ENCODE results near the gene CD247.
A peak's percentile ranks its signal among the peaks of the same experiment; 100 is the strongest.

The CD247 gene

DNA sequence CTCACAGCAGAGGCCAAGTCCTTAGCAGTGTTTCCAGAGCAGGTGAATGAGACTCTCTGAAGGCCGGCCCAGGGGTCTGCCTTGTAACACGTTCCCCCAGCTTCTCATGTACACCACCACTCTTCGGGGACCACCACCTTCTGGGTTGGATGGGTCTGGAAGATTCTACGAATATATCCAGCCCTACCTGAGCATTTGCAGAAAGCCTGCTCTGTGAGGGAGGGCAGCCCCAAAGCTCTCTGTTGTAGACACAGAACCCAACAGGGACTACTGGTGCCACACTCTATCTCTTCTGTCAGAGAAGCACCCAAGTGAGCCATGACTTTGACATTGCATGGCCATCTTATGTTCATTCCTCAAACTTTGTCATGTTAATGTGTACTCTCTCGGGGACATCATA is 61.8 kb downstream of the CD247 start:
- H3K9me3 ChIP-seq (ENCODE audit: insufficient read depth, low read depth, low read length): no peaks in the 10 kb centered on the region
- no peak overlapping the region for H3K4me3 ChIP-seq (ENCODE audit: low read length)
- peaks cover 54% of the 10 kb centered on the region for H3K27me3 ChIP-seq (ENCODE audit: insufficient read depth, low read length)
- H3K27ac ChIP-seq (ENCODE audit: low read depth, low read length): no peak overlapping the region
- 88% methylated on average over 5 of the region's 5 CpGs for WGBS
- H3K4me1 ChIP-seq (ENCODE audit: insufficient read depth, low read length): peaks cover 14% of the 10 kb centered on the region
- no peak overlapping the region for H3K9ac ChIP-seq (ENCODE audit: low read depth, low read length)
- H3K36me3 ChIP-seq (ENCODE audit: insufficient read depth, low read length): no peaks in the 10 kb centered on the region

DNA sequence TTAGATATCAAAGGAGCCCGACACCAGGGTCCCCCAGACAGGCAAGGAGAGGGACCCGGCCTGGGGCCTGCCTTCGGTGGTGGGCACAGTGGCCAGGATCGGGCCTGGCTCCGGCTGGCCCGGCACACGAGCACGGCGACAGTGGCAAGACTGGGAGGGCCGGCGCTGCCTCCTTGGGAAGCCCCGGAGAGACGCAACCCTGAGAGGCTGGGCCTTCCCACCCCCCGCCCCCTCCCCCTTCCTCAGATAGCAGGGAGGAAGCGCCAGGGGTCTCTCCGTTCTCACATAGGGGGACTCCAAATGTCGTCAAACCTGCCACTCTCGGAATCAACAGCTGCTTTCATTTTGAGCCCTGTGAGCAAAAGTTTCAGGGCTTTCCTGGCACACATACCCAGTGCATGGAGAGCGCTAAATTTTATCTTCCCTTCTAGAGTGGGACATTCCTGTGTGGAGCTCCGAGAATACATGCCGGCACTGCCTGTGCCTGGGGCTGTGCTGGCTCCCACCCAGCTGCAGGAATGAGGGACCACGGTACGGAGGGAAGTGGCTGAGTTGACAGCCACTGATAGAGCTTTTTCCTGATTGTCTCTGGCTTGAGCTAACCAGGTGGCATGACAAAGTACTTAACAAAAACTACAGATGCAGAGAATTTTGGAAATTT is 62.4 kb downstream of the CD247 start:
- H3K4me3 ChIP-seq (ENCODE audit: low read length): peak overlapping the region; percentile 72
- no peaks in the 10 kb centered on the region for H3K9me3 ChIP-seq (ENCODE audit: insufficient read depth, low read depth, low read length)
- H3K4me1 ChIP-seq (ENCODE audit: insufficient read depth, low read length): peaks cover 14% of the 10 kb centered on the region
- no peak overlapping the region; the same call in 1 of the 2 replicates for H3K27ac ChIP-seq (ENCODE audit: low read depth, low read length)
- 0 out of 2 replicates have a peak overlapping the region, but pooled peaks have one; percentile 52 for H3K9ac ChIP-seq (ENCODE audit: low read depth, low read length)
- 6% methylated on average over 22 of the region's 23 CpGs for WGBS
- no peaks in the 10 kb centered on the region for H3K36me3 ChIP-seq (ENCODE audit: insufficient read depth, low read length)
- peaks cover 54% of the 10 kb centered on the region for H3K27me3 ChIP-seq (ENCODE audit: insufficient read depth, low read length)

DNA sequence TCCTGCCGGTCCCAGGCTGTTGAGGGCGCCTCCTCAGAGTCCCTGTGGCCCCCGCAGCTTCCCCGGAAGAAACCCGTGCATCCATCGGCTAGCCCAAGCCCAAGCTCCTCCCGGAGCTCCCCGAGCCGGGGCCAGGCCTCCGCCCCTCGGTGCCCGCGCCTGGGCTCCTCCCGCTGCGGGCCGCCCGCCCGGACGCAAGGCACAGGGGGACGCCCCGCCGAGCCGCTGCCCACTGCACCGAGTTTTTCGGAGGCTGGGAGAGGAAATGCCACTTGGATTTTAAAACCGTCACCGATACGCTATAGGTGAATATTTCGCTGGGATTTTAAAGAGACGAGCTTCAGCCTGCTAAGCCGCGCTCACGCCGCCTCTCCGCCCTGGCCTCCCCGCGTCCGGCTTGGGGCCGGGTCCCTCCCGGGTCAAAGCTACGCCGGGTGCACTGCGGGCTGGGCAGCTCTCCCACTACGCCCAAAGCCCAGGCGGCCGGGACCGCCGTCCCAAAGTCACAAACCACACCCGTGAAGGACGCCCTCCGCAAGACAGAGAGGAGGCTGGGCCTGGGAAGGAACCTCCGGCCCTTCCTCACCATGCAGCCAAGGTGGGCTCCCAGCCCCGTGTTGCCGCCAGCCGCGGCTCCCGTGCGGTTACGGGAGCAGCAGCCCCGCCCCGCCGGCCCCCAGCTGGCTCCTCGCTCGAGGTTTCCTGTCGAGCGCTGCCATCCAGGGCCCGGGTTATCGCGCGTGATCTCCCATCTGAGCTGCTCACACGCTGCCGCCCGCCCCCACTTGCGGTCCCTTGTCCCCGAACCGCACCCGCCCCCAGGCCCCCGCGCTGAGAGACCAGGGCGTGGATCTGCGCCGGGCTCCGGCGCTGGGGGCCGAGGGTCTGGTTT is 63.2 kb downstream of the CD247 start:
- Histone ChIP-seq H3K9ac (ENCODE audit: low read depth, low read length) (peak overlapping the region; percentile 52), H3K4me1 (ENCODE audit: insufficient read depth, low read length) (peaks cover 14% of the 10 kb centered on the region), H3K27ac (ENCODE audit: low read depth, low read length) (no peak overlapping the region), H3K4me3 (ENCODE audit: low read length) (peak overlapping the region; percentile 72), H3K9me3 (ENCODE audit: insufficient read depth, low read depth, low read length) (no peaks in the 10 kb centered on the region), H3K27me3 (ENCODE audit: insufficient read depth, low read length) (peaks cover 54% of the 10 kb centered on the region), H3K36me3 (ENCODE audit: insufficient read depth, low read length) (no peaks in the 10 kb centered on the region)
- WGBS: under 1% methylated on average over 85 of the region's 85 CpGs

DNA sequence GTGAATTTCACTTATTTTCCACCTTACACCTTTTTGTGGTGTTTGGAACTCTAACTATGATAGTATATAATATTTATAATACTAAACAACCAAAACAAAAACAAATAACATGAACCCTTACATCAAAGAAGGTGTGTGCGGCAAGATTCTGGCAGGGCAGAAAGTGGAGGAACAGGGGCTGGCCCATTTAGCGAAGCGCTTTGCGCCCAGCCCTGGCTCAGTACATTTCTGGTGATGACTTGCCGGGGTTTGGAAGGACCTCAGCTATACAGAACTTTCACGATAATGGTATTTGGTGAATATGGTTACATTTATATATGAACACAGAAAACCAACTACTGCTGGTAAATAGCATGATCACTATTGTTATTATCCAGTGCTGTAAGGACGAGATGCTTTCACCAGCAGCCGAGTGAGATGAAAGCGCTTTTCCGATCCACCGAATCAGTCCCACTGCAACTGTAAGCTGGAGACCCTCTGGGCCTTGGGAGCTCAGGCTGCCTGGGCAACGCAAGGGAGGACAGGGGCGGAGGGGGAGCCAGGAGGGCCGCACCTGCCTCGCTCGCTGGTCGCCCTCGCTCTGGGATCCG is 63.9 kb downstream of the CD247 start:
- Histone ChIP-seq H3K9me3 (ENCODE audit: insufficient read depth, low read depth, low read length) (no peaks in the 10 kb centered on the region), H3K9ac (ENCODE audit: low read depth, low read length) (peak overlapping the region; percentile 52; the same call in 1 of the 2 replicates), H3K36me3 (ENCODE audit: insufficient read depth, low read length) (no peaks in the 10 kb centered on the region), H3K4me3 (ENCODE audit: low read length) (peak overlapping the region; percentile 72), H3K27ac (ENCODE audit: low read depth, low read length) (no peak overlapping the region), H3K27me3 (ENCODE audit: insufficient read depth, low read length) (peaks cover 54% of the 10 kb centered on the region), H3K4me1 (ENCODE audit: insufficient read depth, low read length) (peaks cover 14% of the 10 kb centered on the region)
- 24% methylated on average over 18 of the region's 19 CpGs for WGBS

DNA sequence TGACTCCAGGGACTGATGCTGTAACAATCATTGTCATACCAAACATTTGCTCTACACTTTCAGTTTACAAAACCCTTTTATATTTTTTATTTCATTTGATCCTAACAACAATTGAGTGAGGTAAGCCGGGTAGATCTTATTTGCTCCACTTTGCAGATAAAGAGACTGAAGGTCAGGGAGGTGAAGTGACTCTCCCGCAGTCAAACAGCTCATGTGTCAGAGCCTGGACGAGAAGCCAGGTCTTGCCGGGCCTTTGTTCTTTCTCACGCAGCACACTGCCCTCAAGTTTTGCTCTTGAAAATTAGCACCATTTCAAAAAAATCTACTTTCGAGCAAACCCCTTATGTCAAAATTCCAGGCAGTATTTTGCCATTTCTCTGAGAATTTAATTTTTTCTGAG is 65.2 kb downstream of the CD247 start:
- no peak overlapping the region for H3K4me3 ChIP-seq (ENCODE audit: low read length)
- 72% methylated on average over 6 of the region's 6 CpGs for WGBS
- no peaks in the 10 kb centered on the region for H3K36me3 ChIP-seq (ENCODE audit: insufficient read depth, low read length)
- H3K27ac ChIP-seq (ENCODE audit: low read depth, low read length): no peak overlapping the region
- no peaks in the 10 kb centered on the region for H3K9me3 ChIP-seq (ENCODE audit: insufficient read depth, low read depth, low read length)
- no peak overlapping the region for H3K9ac ChIP-seq (ENCODE audit: low read depth, low read length)
- peaks cover 14% of the 10 kb centered on the region for H3K4me1 ChIP-seq (ENCODE audit: insufficient read depth, low read length)
- peaks cover 54% of the 10 kb centered on the region for H3K27me3 ChIP-seq (ENCODE audit: insufficient read depth, low read length)

DNA sequence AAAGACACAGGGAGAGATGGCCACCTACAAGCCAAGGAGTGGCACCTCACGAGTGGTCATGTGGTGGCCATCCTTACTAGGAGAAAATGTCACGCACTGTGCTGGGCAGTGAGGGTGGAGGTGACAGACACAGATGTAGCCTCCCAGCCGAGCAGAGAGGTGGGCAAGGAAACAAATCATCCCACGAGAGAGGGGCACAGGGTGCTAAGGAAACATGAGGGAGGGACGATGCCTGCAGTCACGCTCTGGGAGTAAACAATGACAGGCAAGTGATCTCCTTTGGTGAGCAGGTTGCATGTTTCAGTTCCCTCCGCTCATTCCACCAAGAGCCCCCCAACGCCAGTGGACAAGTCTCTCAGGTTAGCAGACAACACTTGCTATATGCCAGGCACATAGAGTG is 65.8 kb downstream of the CD247 start:
- no peak overlapping the region for H3K27ac ChIP-seq (ENCODE audit: low read depth, low read length)
- H3K36me3 ChIP-seq (ENCODE audit: insufficient read depth, low read length): no peaks in the 10 kb centered on the region
- H3K9ac ChIP-seq (ENCODE audit: low read depth, low read length): no peak overlapping the region
- H3K4me3 ChIP-seq (ENCODE audit: low read length): no peak overlapping the region
- H3K9me3 ChIP-seq (ENCODE audit: insufficient read depth, low read depth, low read length): no peaks in the 10 kb centered on the region
- H3K27me3 ChIP-seq (ENCODE audit: insufficient read depth, low read length): peaks cover 50% of the 10 kb centered on the region
- WGBS: 83% methylated on average over 8 of the region's 8 CpGs
- H3K4me1 ChIP-seq (ENCODE audit: insufficient read depth, low read length): peaks cover 13% of the 10 kb centered on the region

DNA sequence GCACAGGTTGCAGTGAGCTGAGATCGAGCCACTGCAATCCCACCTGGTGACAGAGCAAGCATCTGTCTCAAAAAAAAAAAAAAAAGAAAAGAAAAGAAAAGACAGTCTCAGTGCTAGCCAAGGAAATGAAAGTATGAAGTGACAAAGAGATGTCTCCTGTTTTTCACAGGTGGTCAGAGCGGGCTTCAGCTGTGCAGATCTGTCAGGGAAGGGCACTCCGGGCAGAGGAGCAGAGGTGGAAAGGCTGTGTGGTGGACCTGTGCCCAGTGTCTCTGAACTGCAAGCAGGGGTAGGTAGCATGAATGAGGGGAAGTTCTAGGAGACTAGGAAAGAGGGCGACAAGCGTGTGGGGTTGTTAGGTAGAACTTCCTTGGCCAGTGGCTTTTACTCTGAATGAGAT is 67.5 kb downstream of the CD247 start:
- Histone ChIP-seq H3K36me3 (ENCODE audit: insufficient read depth, low read length) (no peaks in the 10 kb centered on the region), H3K4me1 (ENCODE audit: insufficient read depth, low read length) (peaks cover 8% of the 10 kb centered on the region; the same call in 1 of the 2 replicates), H3K27ac (ENCODE audit: low read depth, low read length) (no peak overlapping the region), H3K9me3 (ENCODE audit: insufficient read depth, low read depth, low read length) (no peaks in the 10 kb centered on the region), H3K27me3 (ENCODE audit: insufficient read depth, low read length) (peaks cover 33% of the 10 kb centered on the region), H3K4me3 (ENCODE audit: low read length) (no peak overlapping the region), H3K9ac (ENCODE audit: low read depth, low read length) (no peak overlapping the region)
- 86% methylated on average over 5 of the region's 5 CpGs for WGBS

DNA sequence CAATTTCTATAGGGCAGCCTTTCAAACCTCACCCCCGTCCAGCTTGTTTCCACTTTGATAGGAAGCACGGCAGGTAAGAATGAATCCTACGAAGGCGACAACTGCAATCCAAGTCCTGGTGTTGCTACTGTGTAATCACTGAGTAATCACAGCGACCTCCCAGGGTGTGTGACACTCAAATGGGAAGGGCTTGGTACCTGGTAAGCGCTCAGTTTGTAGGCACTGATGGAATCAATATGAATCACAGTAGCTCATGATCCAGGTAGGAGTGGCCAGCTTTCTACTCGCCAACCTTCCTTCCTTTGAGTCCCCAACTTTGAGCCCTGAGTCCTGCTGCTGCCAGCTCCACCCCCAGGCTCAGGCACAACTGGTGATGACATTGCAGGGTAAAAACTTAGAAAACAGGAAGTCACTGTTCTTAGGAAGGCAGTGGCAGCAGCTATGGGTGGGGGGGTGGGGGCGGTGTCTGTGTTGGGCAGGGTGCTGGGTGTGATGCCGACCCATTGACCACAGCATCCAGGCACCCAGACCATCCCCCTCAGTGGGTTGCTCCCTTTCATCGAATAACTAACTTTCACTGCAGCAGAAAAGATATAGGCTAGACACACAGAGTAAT is 70.7 kb downstream of the CD247 start:
- peaks cover 4% of the 10 kb centered on the region for H3K27me3 ChIP-seq (ENCODE audit: insufficient read depth, low read length)
- H3K9ac ChIP-seq (ENCODE audit: low read depth, low read length): no peak overlapping the region
- H3K27ac ChIP-seq (ENCODE audit: low read depth, low read length): no peak overlapping the region
- H3K4me1 ChIP-seq (ENCODE audit: insufficient read depth, low read length): peaks cover 5% of the 10 kb centered on the region; the same call in 1 of the 2 replicates
- no peak overlapping the region for H3K4me3 ChIP-seq (ENCODE audit: low read length)
- 64% methylated on average over 10 of the region's 10 CpGs for WGBS
- no peaks in the 10 kb centered on the region for H3K9me3 ChIP-seq (ENCODE audit: insufficient read depth, low read depth, low read length)
- H3K36me3 ChIP-seq (ENCODE audit: insufficient read depth, low read length): no peaks in the 10 kb centered on the region

DNA sequence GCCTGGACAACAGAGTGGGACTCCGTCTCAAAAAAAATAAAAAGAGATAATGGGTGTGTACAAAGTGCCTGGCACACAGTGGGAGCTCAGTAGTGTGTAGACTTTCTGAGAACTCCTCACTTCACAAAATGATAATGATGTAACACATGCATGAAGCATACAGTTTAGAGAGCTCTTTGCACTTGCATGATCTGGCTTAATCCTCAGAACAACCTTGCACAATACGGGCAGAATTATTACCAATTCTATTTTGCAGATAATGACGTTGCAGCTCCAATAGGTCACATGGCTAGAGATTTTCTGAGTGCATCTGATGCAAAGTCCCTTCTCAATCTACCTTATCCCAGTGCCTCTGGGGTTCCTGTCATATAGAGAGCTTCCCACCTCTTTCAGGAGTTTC is 71.4 kb downstream of the CD247 start:
- peaks cover 5% of the 10 kb centered on the region; the same call in 1 of the 2 replicates for H3K4me1 ChIP-seq (ENCODE audit: insufficient read depth, low read length)
- H3K9me3 ChIP-seq (ENCODE audit: insufficient read depth, low read depth, low read length): no peaks in the 10 kb centered on the region
- H3K4me3 ChIP-seq (ENCODE audit: low read length): no peak overlapping the region
- H3K9ac ChIP-seq (ENCODE audit: low read depth, low read length): no peak overlapping the region
- no peak overlapping the region for H3K27ac ChIP-seq (ENCODE audit: low read depth, low read length)
- H3K36me3 ChIP-seq (ENCODE audit: insufficient read depth, low read length): no peaks in the 10 kb centered on the region
- no peaks in the 10 kb centered on the region; the same call in 1 of the 2 replicates for H3K27me3 ChIP-seq (ENCODE audit: insufficient read depth, low read length)
- WGBS: 94% methylated on average over 3 of the region's 3 CpGs

DNA sequence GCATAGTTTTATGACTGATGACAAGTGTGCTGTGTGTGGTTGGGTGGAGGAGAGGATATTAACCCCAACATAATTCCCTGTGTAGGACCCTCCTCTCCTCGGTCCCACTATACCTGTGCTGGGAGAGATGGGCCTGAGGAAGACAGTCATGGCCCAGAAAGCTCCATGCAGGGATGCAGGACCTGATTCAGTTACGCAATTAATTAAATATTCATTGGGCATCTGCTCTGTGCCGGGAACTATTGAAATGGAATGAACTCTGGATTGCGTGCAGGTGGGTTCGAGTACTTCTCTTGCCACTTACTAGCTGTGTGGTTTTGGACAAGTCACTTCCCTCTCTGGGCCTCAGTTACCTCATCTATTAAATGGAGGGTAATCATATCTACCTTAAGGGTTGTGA is 74.6 kb downstream of the CD247 start:
- Histone ChIP-seq H3K27me3 (ENCODE audit: insufficient read depth, low read length) (peaks cover 28% of the 10 kb centered on the region), H3K9me3 (ENCODE audit: insufficient read depth, low read depth, low read length) (no peaks in the 10 kb centered on the region), H3K36me3 (ENCODE audit: insufficient read depth, low read length) (no peaks in the 10 kb centered on the region), H3K4me3 (ENCODE audit: low read length) (no peak overlapping the region), H3K4me1 (ENCODE audit: insufficient read depth, low read length) (peaks cover 10% of the 10 kb centered on the region), H3K9ac (ENCODE audit: low read depth, low read length) (no peak overlapping the region), H3K27ac (ENCODE audit: low read depth, low read length) (no peak overlapping the region)
- WGBS: 94% methylated on average over 5 of the region's 5 CpGs
